Activated B cell treated with CpG ODN at 0.5 μM for 24 hours (primary cell): ENCODE data around the gene GATA1. TPM values are rescaled to one million over a fixed set of nuclear protein-coding genes. Genes with fewer than 3 reads are reported as not detected.

ENCODE experiments used
- ATAC-seq: fragments of 200-7000 bp; cut with Tn5 transposase; one replicate; pipeline ENCODE4 v1.10.0; 2021; ENCODE audit warnings: low read depth, mild to moderate bottlenecking, moderate library complexity
- CTCF ChIA-PET: fragments of 350-600 bp; sonication (Branson Sonifier 250); formaldehyde crosslinking; loops from one replicate; lab custom pipeline; 2021; ENCODE audit warnings: antibody characterized with exemption; lab: Charles Lee
- POLR2A ChIA-PET: fragments of 350-600 bp; sonication (Branson Sonifier 250); formaldehyde crosslinking; loops from one replicate; lab custom pipeline; 2021; ENCODE audit warnings: antibody characterized with exemption; lab: Charles Lee
- DNase-seq: peaks from one replicate; pipeline ENCODE4 v3.0.0; 2022
- H3K27ac Mint-ChIP-seq: one replicate; pipeline ENCODE4 v1.8.0; 2020; ENCODE audit warnings: mixed read lengths
- H3K27me3 Mint-ChIP-seq: one replicate; pipeline ENCODE4 v1.8.0; 2021; ENCODE audit warnings: mixed read lengths
- H3K36me3 Mint-ChIP-seq: one replicate; pipeline ENCODE4 v1.8.0; 2021; ENCODE audit warnings: low read depth, mixed read lengths
- H3K4me1 Mint-ChIP-seq: one replicate; pipeline ENCODE4 v1.8.0; 2021; ENCODE audit warnings: mixed read lengths
- H3K4me3 Mint-ChIP-seq: one replicate; pipeline ENCODE4 v1.8.0; 2020; ENCODE audit warnings: mild to moderate bottlenecking, mixed read lengths
- H3K9me3 Mint-ChIP-seq: one replicate; pipeline ENCODE4 v1.8.0; 2020; ENCODE audit warnings: mixed read lengths
- intact Hi-C: fragments of 100-400 bp; cut with micrococcal nuclease; formaldehyde crosslinking; loops from one replicate; pipeline ENCODE4 v1.15.1; 2024
- total RNA-seq: library from RNA; stranded (reverse); gene quantifications from 2 replicates; pipeline ENCODE4 v1.2.3, GENCODE V29; 2022
- TF ChIP-seq, protein P1 (sequence below): fragments of 200-600 bp; IDR thresholded peaks from one replicate; pipeline ENCODE4 v1.8.0; 2022; ENCODE audit warnings: antibody characterized with exemption, mild to moderate bottlenecking

The GATA1 gene
- not detected in 2 replicates for total RNA-seq

GRCh38 chrX:48786341-48786800, at the start of gene GATA1:
Gene GATA1, plus strand, starts transcription at chrX:48786590. Its CDS starts 4,520 bp downstream, at chrX:48791110.
- no peak within 1 kb of the TSS for H3K27ac Mint-ChIP-seq
- no peaks in the 10 kb centered on the region for H3K9me3 Mint-ChIP-seq
- H3K4me1 Mint-ChIP-seq: no peaks in the 10 kb centered on the region
- no peaks in the 10 kb centered on the region for H3K36me3 Mint-ChIP-seq
- no peak within 1 kb of the TSS for H3K4me3 Mint-ChIP-seq
- POLR2A ChIA-PET: no interaction called here
- no peak for ATAC-seq
- no peak for DNase-seq
- H3K27me3 Mint-ChIP-seq: peaks cover 17% of the 10 kb centered on the region
- intact Hi-C loops: no loop called here
- TF ChIP-seq, protein P1, sequence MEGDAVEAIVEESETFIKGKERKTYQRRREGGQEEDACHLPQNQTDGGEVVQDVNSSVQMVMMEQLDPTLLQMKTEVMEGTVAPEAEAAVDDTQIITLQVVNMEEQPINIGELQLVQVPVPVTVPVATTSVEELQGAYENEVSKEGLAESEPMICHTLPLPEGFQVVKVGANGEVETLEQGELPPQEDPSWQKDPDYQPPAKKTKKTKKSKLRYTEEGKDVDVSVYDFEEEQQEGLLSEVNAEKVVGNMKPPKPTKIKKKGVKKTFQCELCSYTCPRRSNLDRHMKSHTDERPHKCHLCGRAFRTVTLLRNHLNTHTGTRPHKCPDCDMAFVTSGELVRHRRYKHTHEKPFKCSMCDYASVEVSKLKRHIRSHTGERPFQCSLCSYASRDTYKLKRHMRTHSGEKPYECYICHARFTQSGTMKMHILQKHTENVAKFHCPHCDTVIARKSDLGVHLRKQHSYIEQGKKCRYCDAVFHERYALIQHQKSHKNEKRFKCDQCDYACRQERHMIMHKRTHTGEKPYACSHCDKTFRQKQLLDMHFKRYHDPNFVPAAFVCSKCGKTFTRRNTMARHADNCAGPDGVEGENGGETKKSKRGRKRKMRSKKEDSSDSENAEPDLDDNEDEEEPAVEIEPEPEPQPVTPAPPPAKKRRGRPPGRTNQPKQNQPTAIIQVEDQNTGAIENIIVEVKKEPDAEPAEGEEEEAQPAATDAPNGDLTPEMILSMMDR: no peak
- CTCF ChIA-PET: no interaction called here

DNA sequence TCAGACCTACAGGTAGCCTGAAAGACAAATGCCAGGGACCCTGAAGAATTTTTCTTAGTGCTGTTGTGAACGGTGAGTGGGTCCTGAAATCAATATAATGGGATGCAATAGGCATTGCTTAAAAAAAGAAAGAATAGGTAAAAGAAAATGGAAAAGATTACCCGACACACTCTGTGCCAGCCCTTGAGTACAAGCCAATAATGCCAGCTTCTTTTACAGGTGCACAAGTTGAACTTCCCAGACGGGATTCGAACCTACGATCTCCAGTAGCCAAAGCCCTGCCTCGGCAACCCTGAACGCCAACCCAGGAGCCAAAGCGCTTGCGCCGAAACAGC, 49.5 kb upstream of the GATA1 start:
- Mint-ChIP-seq H3K27me3 (no peaks in the 10 kb centered on the region), H3K9me3 (no peaks in the 10 kb centered on the region), H3K4me3 (peak overlapping the region; percentile 91), H3K4me1 (peaks cover 15% of the 10 kb centered on the region), H3K27ac (peak overlapping the region; percentile 94), H3K36me3 (peaks cover 3% of the 10 kb centered on the region)
- ATAC-seq (no peak), DNase-seq (no peak)
- CTCF ChIA-PET: no interaction called here
- TF ChIP-seq, protein P1: no peak
- intact Hi-C loops: loop anchor here (1.0 to 2.0 kb wide), 7 partner anchors 41 to 200 kb away; partner anchors contain the start of genes PQBP1, RBM3, SUV39H1 and TIMM17B
- POLR2A ChIA-PET: interaction anchor here (0.6 to 2.1 kb wide), 20 partner anchors 19 to 532 kb away, joined by 3 to 23 read pairs (median 6); partner anchors contain the start of genes GRIPAP1, HDAC6, OTUD5 and PQBP1

GRCh38 chrX:48737213-48737938, 49.0 kb upstream of the GATA1 start:
- peak overlapping the region; percentile 91 for H3K4me3 Mint-ChIP-seq
- CTCF ChIA-PET: no interaction called here
- POLR2A ChIA-PET: interaction anchor here (0.6 to 2.1 kb wide), 21 partner anchors 20 to 532 kb away, joined by 3 to 23 read pairs (median 6); partner anchors contain the start of genes GRIPAP1, HDAC6, OTUD5 and PQBP1
- peaks cover 3% of the 10 kb centered on the region for H3K36me3 Mint-ChIP-seq
- intact Hi-C loops: loop anchor here (1.0 to 2.0 kb wide), 7 partner anchors 41 to 200 kb away; partner anchors contain the start of genes PQBP1, RBM3, SUV39H1 and TIMM17B
- no peaks in the 10 kb centered on the region for H3K27me3 Mint-ChIP-seq
- TF ChIP-seq, protein P1: no peak
- peaks cover 15% of the 10 kb centered on the region for H3K4me1 Mint-ChIP-seq
- peak overlapping the region; percentile 94 for H3K27ac Mint-ChIP-seq
- ATAC-seq (peak; percentile 97), DNase-seq (peak; percentile 65)
- H3K9me3 Mint-ChIP-seq: no peaks in the 10 kb centered on the region

DNA sequence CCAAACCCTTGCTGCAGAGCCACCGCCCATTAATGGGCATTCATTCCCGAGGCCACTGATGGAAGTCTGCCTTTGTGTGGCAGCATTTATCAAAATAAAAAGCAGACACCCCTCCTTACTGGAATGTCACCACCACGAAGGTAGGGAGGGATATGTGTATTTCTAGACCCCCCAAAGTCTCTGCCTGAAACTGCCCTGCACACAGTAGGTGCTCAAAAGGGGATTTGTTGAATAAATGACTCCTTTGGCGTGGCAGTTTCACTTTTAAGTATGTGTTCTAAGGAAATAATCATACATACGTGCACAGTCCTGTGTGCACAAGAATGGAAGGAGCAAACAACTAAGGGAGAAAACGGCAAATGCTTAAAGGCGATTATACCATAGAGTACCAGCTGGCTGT, 48.5 kb upstream of the GATA1 start:
- intact Hi-C loops: loop anchor here (1.0 to 2.0 kb wide), 7 partner anchors 42 to 199 kb away; partner anchors contain the start of genes PQBP1, RBM3, SUV39H1 and TIMM17B
- ATAC-seq (no peak), DNase-seq (no peak)
- peak overlapping the region; percentile 94 for H3K27ac Mint-ChIP-seq
- H3K9me3 Mint-ChIP-seq: no peaks in the 10 kb centered on the region
- TF ChIP-seq, protein P1: no peak
- H3K4me3 Mint-ChIP-seq: peak overlapping the region; percentile 91
- H3K27me3 Mint-ChIP-seq: no peaks in the 10 kb centered on the region
- ChIA-PET CTCF (no interaction called here), POLR2A (interaction anchor here (1.1 to 2.1 kb wide), 16 partner anchors 20 to 429 kb away, joined by 3 to 23 read pairs (median 8); partner anchors contain the start of genes GRIPAP1, HDAC6, OTUD5 and PQBP1)
- H3K36me3 Mint-ChIP-seq: peaks cover 3% of the 10 kb centered on the region
- H3K4me1 Mint-ChIP-seq: peaks cover 15% of the 10 kb centered on the region

DNA sequence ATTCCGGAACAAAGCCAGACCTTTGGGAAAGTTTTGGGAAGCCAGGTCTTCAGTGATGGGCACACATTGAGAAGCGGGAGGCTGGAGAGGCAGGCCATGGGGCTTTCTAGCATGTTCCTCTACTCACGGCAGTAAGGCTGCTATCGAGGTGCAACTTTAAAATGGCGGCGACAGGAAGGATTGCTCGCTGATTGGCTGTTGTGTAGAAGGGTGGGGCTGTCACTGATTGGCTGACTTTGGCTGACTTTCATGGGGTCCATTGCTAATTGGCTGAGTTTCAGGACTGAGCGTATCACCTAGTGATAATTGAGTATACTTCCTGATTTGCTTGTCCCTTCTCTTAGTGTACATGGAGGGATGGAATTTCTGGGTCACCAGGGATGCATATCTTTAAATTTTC, 44.6 kb upstream of the GATA1 start:
- H3K27ac Mint-ChIP-seq: no peak overlapping the region
- DNase-seq: no peak
- peaks cover 3% of the 10 kb centered on the region for H3K36me3 Mint-ChIP-seq
- TF ChIP-seq, protein P1: no peak
- no peak for ATAC-seq
- H3K4me1 Mint-ChIP-seq: peaks cover 11% of the 10 kb centered on the region
- CTCF ChIA-PET: no interaction called here
- POLR2A ChIA-PET: no interaction called here
- H3K4me3 Mint-ChIP-seq: no peak overlapping the region
- no peaks in the 10 kb centered on the region for H3K27me3 Mint-ChIP-seq
- intact Hi-C loops: no loop called here
- H3K9me3 Mint-ChIP-seq: no peaks in the 10 kb centered on the region
